OCI-LY7 (cell line): ENCODE data around the gene FBXW11. TPM values are rescaled to one million over a fixed set of nuclear protein-coding genes. Genes with fewer than 3 reads are reported as not detected.

Experiments
- Bru-seq: library from RNA; stranded (reverse); fragments of 400-500 nt; gene quantifications from one replicate; lab custom pipeline; 2021; lab: Mats Ljungman, UMichigan
- BruChase-seq, 2 experiments: library from RNA; stranded (reverse); fragments of 400-500 nt; gene quantifications; one replicate each; lab custom pipeline; 2021; lab: Mats Ljungman, UMichigan
- BruUV-seq: library from RNA; stranded (reverse); fragments of 400-500 nt; replicated peaks from 2 replicates; lab custom pipeline; 2021; lab: Mats Ljungman, UMichigan
- CTCF ChIA-PET: fragments of 300-600 bp; sonication (Branson Sonifier 250); formaldehyde crosslinking; loops from one replicate; lab custom pipeline; 2022; ENCODE audit warnings: antibody characterized with exemption; ENCODE audit not compliant: unreplicated experiment; lab: Charles Lee
- POLR2A ChIA-PET: fragments of 300-600 bp; sonication (Branson Sonifier 250); formaldehyde crosslinking; loops from one replicate; lab custom pipeline; 2022; ENCODE audit warnings: antibody characterized with exemption; lab: Charles Lee
- DNase-seq: peaks from one replicate; pipeline ENCODE4 v3.0.0-alpha.2; 2015; ENCODE audit warnings: low spot score
- H2AFZ ChIP-seq: fragments of 200-600 bp; sonication (generic), shearing (Covaris generic); 2 replicates; pipeline ENCODE4 v1.6.1; 2014; ENCODE audit warnings: mild to moderate bottlenecking, antibody characterized with exemption, low read length, moderate library complexity
- H3K27ac ChIP-seq: fragments of 200-600 bp; sonication (generic); 2 replicates; pipeline ENCODE4 v1.5.1; 2014; ENCODE audit warnings: mixed run types, low read depth, mild to moderate bottlenecking, moderate library complexity, low read length, inconsistent platforms; ENCODE audit not compliant: poor library complexity, severe bottlenecking
- H3K36me3 ChIP-seq: fragments of 200-600 bp; sonication (generic); 2 replicates; pipeline ENCODE4 v1.6.1; 2014; ENCODE audit warnings: mild to moderate bottlenecking, antibody characterized with exemption, low read length, moderate library complexity, mixed read lengths; ENCODE audit not compliant: insufficient read depth
- H3K4me1 ChIP-seq: fragments of 200-600 bp; sonication (generic); 2 replicates; pipeline ENCODE4 v1.5.1; 2014; ENCODE audit warnings: mild to moderate bottlenecking, low read length; ENCODE audit not compliant: insufficient read depth, poor library complexity, severe bottlenecking
- H3K4me2 ChIP-seq: fragments of 200-600 bp; sonication (generic); 2 replicates; pipeline ENCODE4 v1.6.1; 2014; ENCODE audit warnings: mild to moderate bottlenecking, low read length
- H3K4me3 ChIP-seq: fragments of 200-600 bp; sonication (generic); 2 replicates; pipeline ENCODE4 v1.5.1; 2014; ENCODE audit warnings: mild to moderate bottlenecking, low read depth, low read length; ENCODE audit not compliant: poor library complexity, severe bottlenecking
- H3K79me2 ChIP-seq: fragments of 200-600 bp; sonication (generic); 2 replicates; pipeline ENCODE4 v1.6.1; 2016; ENCODE audit warnings: low read depth, mild to moderate bottlenecking, low read length, moderate library complexity, mixed read lengths; ENCODE audit not compliant: insufficient read depth
- H3K9me2 ChIP-seq: fragments of 200-600 bp; sonication (generic); 2 replicates; pipeline ENCODE4 v1.6.1; 2016; ENCODE audit warnings: mild to moderate bottlenecking, low read length, mixed read lengths; ENCODE audit not compliant: insufficient read depth
- H3K9me3 ChIP-seq: fragments of 200-600 bp; sonication (generic); 2 replicates; pipeline ENCODE4 v1.6.1; 2014; ENCODE audit warnings: mild to moderate bottlenecking, mixed run types, low read length, mixed read lengths
- H4K20me1 ChIP-seq: fragments of 200-600 bp; sonication (generic); 2 replicates; pipeline ENCODE4 v1.6.1; 2014; ENCODE audit warnings: mild to moderate bottlenecking, antibody characterized with exemption, low read length, moderate library complexity, mixed read lengths; ENCODE audit not compliant: insufficient read depth
- CTCF ChIP-seq: fragments of 200-600 bp; sonication (generic); conservative IDR thresholded peaks from 2 replicates; pipeline ENCODE4 v1.5.1; 2014; ENCODE audit warnings: mild to moderate bottlenecking, antibody characterized with exemption, low read length, moderate library complexity, mixed read lengths
- EZH2phosphoT487 ChIP-seq: fragments of 200-600 bp; sonication (generic); IDR thresholded peaks from 2 replicates; pipeline ENCODE4 v1.6.1; 2018; ENCODE audit warnings: low read depth, borderline replicate concordance, mild to moderate bottlenecking, mixed run types, antibody characterized with exemption, low read length, moderate library complexity, mixed read lengths
- intact Hi-C: fragments of 100-400 bp; cut with micrococcal nuclease; formaldehyde crosslinking; loops from one replicate; pipeline ENCODE4 v1.10.0; 2022; ENCODE audit not compliant: unreplicated experiment
- long read RNA-seq: library from polyadenylated mRNA; stranded (forward); transcript quantifications from one replicate; pipeline ENCODE4 v2.0.0, GENCODE V29; 2022
- total RNA-seq, 2 experiments: library from RNA; depleted of rRNA in 1 of 2; stranded (reverse); fragments of >200 nt in 1 of 2; shearing (Covaris generic) in 1 of 2; gene quantifications; 2 replicates each; pipeline ENCODE4 v1.2.3, GENCODE V29; 2014 to 2022

FBXW11 gene
- total RNA-seq (2014; rRNA removed; shearing (Covaris generic)), result 33.0 and 40.9 TPM in 2 replicates
- 46.6 and 51.5 TPM in 2 replicates for total RNA-seq (2022)
- percentile 87 among the genes with signal in this experiment for Bru-seq, nascent RNA
- BruChase-seq, experiment 1, labeled RNA remaining after a 6-hour chase, result percentile 84 among the genes with signal in this experiment
- percentile 81 among the genes with signal in this experiment for BruChase-seq, experiment 2, labeled RNA remaining after a 2-hour chase
- long read RNA-seq, full-length matches to known transcripts, result 2 of 13 reads
- long read RNA-seq, partial matches to known transcripts, result 3 of 13 reads
- long read RNA-seq, other reads (novel, unspliced or antisense), result 8 of 13 reads

- Histone ChIP-seq H2AFZ (peak within 1 kb of the TSS; percentile 85), H3K9me3 (no peaks in the 10 kb centered on the region), H3K36me3 (no peaks in the 10 kb centered on the region), H3K4me2 (peak within 1 kb of the TSS; percentile 97), H4K20me1 (peaks cover 26% of the 10 kb centered on the region; the same call in 1 of the 2 replicates), H3K9me2 (no peaks in the 10 kb centered on the region), H3K4me1 (peaks cover 35% of the 10 kb centered on the region), H3K27ac (peak within 1 kb of the TSS; percentile 69), H3K4me3 (peak within 1 kb of the TSS; percentile 95), H3K79me2 (peaks cover 50% of the 10 kb centered on the region)
- DNase-seq, result peak; percentile 98
- ChIA-PET CTCF (interaction anchor here (1.2 to 1.8 kb wide), 4 partner anchors 94 to 168 kb away, joined by 3 to 7 read pairs (median 4); no protein-coding TSS in a partner anchor), POLR2A (interaction anchor here (0.6 to 4.4 kb wide), 31 partner anchors 9 to 765 kb away, joined by 3 to 17 read pairs (median 4); partner anchors contain the start of genes DUSP1 and STK10)
- BruUV-seq, result no TSS peak
- intact Hi-C loops, result loop anchor here (1.0 to 5.0 kb wide), 5 partner anchors 36 to 619 kb away; partner anchors contain the start of genes NPM1, STK10 and UBTD2
- no peak for TF ChIP-seq EZH2phosphoT487
- TF ChIP-seq CTCF, result no peak
Observed at GRCh38 chr5:172006321-172007174, at the start of gene FBXW11. Gene FBXW11 (minus strand): TSS chr5:172006638. CDS start chr5:172006502, 136 bp downstream.

DNA sequence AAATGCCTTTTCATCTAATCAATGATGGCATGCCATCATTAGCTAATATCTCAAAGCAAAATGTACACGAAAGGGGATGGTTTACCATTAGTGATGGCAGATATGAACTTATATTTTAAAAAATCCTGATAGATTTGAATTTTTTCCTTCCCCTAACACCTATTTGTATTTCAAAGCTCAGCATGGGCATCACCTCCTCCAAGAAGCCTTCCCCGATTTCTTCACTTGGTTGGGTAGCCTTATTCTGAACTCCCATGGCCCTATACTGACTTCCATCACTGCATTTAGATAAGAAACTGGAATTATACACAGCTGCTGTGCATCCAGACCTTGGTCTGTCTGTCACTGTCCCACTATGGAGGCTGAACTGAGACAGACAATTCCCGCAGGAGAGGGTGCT lies 49.6 kb upstream of the FBXW11 start:
- DNase-seq, result no peak
- TF ChIP-seq EZH2phosphoT487 (no peak), CTCF (no peak)
- H3K36me3 ChIP-seq, result peaks cover 65% of the 10 kb centered on the region
- H3K4me2 ChIP-seq, result no peak overlapping the region
- ChIA-PET POLR2A (interaction anchor here (1.6 kb wide), 1 partner anchor 15 kb away, joined by 3 read pairs; no protein-coding TSS in a partner anchor), CTCF (no interaction called here)
- H3K4me3 ChIP-seq, result no peak overlapping the region
- intact Hi-C loops, result no loop called here
- no peaks in the 10 kb centered on the region for H3K4me1 ChIP-seq
- no peaks in the 10 kb centered on the region for H3K9me2 ChIP-seq
- H3K9me3 ChIP-seq, result no peaks in the 10 kb centered on the region
- no peaks in the 10 kb centered on the region for H3K79me2 ChIP-seq
- no TSS peak for BruUV-seq
- H3K27ac ChIP-seq, result no peak overlapping the region
- H4K20me1 ChIP-seq, result no peaks in the 10 kb centered on the region
- no peak overlapping the region for H2AFZ ChIP-seq
